ENCODE measurements around the gene PRDM5. TPM values are rescaled to one million over a fixed set of nuclear protein-coding genes. Genes with fewer than 3 reads are reported as not detected.
A peak's percentile ranks its signal among the peaks of the same experiment; 100 is the strongest.

The PRDM5 gene
- total and polyA plus RNA-seq, 4 donors = 4.4 to 26.0 (median 9.3) TPM

GRCh38 chr4:120920666-120921065 lies 1.9 kb downstream of the PRDM5 start:
- no peaks in the 10 kb centered on the region for H3K36me3 ChIP-seq (ENCODE audit: control insufficient read depth in 1 of 2, insufficient read depth in 2 of 2, low read length in 1 of 2)
- no peaks in the 10 kb centered on the region for H3K9me3 ChIP-seq (ENCODE audit: control insufficient read depth, low read length)
- DNase-seq (no peak), ATAC-seq (ENCODE audit: low FRiP score) (no peak)
- no peaks in the 10 kb centered on the region for H3K27me3 ChIP-seq (ENCODE audit: control insufficient read depth in 1 of 2, insufficient read depth in 2 of 2, low read length in 1 of 2)
- peaks cover 0 to 2% of the 10 kb centered on the region in 2 donors for H3K4me1 ChIP-seq (ENCODE audit: control insufficient read depth in 1 of 2, insufficient read depth in 2 of 2, low read length in 2 of 2)
- no peak overlapping the region for H3K27ac ChIP-seq (ENCODE audit: low read depth in 1 of 2, low read length in 2 of 2)
- 87 to 92% methylated on average over 2 of the region's 2 CpGs for WGBS, 2 donors
- intact Hi-C loops (cut with DNase I) = loop anchor here in 1 of 2 donors (5.0 kb wide), 1 partner anchor 848 kb away; no protein-coding TSS in a partner anchor
- H3K4me3 ChIP-seq (ENCODE audit: low read length in 2 of 2) = no peak overlapping the region

GRCh38 chr4:120919358-120919757 lies 3.2 kb downstream of the PRDM5 start:
- intact Hi-C loops (cut with DNase I) = no loop called here

DNA sequence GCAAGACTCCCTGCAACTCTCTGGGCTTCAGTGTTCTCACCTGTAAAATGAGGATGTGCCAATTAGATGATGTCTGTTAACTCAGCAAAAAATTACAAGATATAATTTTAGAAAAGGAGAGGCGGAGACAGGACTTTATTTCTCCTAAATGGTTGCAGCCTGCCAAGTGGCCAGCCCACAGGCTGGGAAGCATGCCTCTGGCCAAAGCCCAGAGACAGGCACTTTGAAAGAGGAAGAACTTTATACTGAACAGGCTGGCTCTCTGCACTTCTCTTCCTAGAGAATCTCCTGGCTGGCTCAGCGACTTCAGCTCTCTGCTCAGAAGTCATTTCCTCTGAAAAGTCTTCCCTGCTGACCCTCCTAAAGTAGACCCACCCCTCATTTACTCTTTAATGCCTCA lies 3.7 kb downstream of the PRDM5 start:
- H3K36me3 ChIP-seq (ENCODE audit: control insufficient read depth in 1 of 2, insufficient read depth in 2 of 2, low read length in 1 of 2) = no peaks in the 10 kb centered on the region
- no peaks in the 10 kb centered on the region for H3K27me3 ChIP-seq (ENCODE audit: control insufficient read depth in 1 of 2, insufficient read depth in 2 of 2, low read length in 1 of 2)
- no peak for ATAC-seq (ENCODE audit: low FRiP score)
- DNase-seq = peak; percentile 54 to 72
- no peak overlapping the region for H3K4me3 ChIP-seq (ENCODE audit: low read length in 2 of 2)
- no peak overlapping the region for H3K27ac ChIP-seq (ENCODE audit: low read depth in 1 of 2, low read length in 2 of 2)
- H3K9me3 ChIP-seq (ENCODE audit: control insufficient read depth, low read length) = no peaks in the 10 kb centered on the region
- intact Hi-C loops (cut with DNase I) = no loop called here
- H3K4me1 ChIP-seq (ENCODE audit: control insufficient read depth in 1 of 2, insufficient read depth in 2 of 2, low read length in 2 of 2) = peaks cover 0 to 2% of the 10 kb centered on the region in 2 donors
- 5 to 28% methylated on average over 2 of the region's 2 CpGs for WGBS, 2 donors

More at GRCh38 chr4:120919358-120919757, 3.2 kb downstream of the PRDM5 start:
- no peak for ATAC-seq (ENCODE audit: low FRiP score)
- no peak for DNase-seq
- Histone ChIP-seq H3K4me1 (ENCODE audit: control insufficient read depth in 1 of 2, insufficient read depth in 2 of 2, low read length in 2 of 2) (peaks cover 0 to 2% of the 10 kb centered on the region in 2 donors), H3K27me3 (ENCODE audit: control insufficient read depth in 1 of 2, insufficient read depth in 2 of 2, low read length in 1 of 2) (no peaks in the 10 kb centered on the region), H3K4me3 (ENCODE audit: low read length in 2 of 2) (no peak overlapping the region), H3K27ac (ENCODE audit: low read depth in 1 of 2, low read length in 2 of 2) (no peak overlapping the region), H3K36me3 (ENCODE audit: control insufficient read depth in 1 of 2, insufficient read depth in 2 of 2, low read length in 1 of 2) (no peaks in the 10 kb centered on the region), H3K9me3 (ENCODE audit: control insufficient read depth, low read length) (no peaks in the 10 kb centered on the region)
- 97 to 98% methylated on average over 1 of the region's 1 CpG for WGBS, 2 donors

DNA sequence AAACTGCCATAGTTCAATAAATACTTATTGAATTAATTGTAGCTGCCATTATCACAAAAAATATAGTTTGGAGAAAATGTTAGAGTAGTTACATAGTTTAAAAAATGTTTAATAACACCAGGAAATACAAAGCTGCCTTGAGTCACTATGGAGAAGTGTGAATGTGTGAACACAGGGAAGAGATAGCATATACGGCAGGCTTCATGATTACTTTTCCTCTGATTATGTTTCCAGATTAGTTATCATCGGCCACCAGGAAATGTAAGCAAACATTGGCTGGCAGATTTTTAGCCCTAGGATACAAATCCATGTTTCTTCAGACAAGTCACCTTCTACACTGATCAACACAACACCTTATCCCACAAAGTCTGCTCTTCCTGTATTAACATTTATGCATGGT lies 4.4 kb downstream of the PRDM5 start:
- ATAC-seq (ENCODE audit: low FRiP score) (no peak), DNase-seq (no peak)
- WGBS, 2 donors = 51 to 56% methylated on average over 2 of the region's 2 CpGs
- H3K27me3 ChIP-seq (ENCODE audit: control insufficient read depth in 1 of 2, insufficient read depth in 2 of 2, low read length in 1 of 2) = no peaks in the 10 kb centered on the region
- no peaks in the 10 kb centered on the region for H3K9me3 ChIP-seq (ENCODE audit: control insufficient read depth, low read length)
- no peak overlapping the region for H3K4me3 ChIP-seq (ENCODE audit: low read length in 2 of 2)
- H3K27ac ChIP-seq (ENCODE audit: low read depth in 1 of 2, low read length in 2 of 2) = no peak overlapping the region
- peaks cover 0 to 2% of the 10 kb centered on the region in 2 donors for H3K4me1 ChIP-seq (ENCODE audit: control insufficient read depth in 1 of 2, insufficient read depth in 2 of 2, low read length in 2 of 2)
- intact Hi-C loops (cut with DNase I) = no loop called here
- H3K36me3 ChIP-seq (ENCODE audit: control insufficient read depth in 1 of 2, insufficient read depth in 2 of 2, low read length in 1 of 2) = no peaks in the 10 kb centered on the region

DNA sequence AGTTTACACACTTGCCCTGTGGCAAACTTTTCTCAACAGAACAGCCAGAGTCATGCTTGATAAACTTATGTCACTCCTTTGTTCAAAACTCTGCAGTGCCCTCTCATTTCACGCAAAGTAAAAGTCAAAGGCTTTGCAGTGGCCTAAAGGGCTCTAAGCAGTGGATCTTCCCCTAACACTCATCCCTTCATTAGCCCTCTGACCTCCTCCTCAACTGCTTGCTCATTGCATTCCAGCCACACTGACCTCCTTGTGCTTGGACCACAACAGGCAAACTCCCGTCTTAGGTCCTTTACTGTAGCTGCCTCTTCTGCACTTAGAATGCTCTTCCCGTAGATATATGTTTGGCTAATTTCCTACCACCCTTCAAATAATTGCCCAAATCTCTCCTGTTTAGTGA lies 5.6 kb downstream of the PRDM5 start:
- H3K9me3 ChIP-seq (ENCODE audit: control insufficient read depth, low read length) = no peaks in the 10 kb centered on the region
- H3K4me3 ChIP-seq (ENCODE audit: low read length in 2 of 2) = no peak overlapping the region
- no peaks in the 10 kb centered on the region for H3K27me3 ChIP-seq (ENCODE audit: control insufficient read depth in 1 of 2, insufficient read depth in 2 of 2, low read length in 1 of 2)
- DNase-seq = no peak
- no peak overlapping the region for H3K27ac ChIP-seq (ENCODE audit: low read depth in 1 of 2, low read length in 2 of 2)
- ATAC-seq (ENCODE audit: low FRiP score) = no peak
- intact Hi-C loops (cut with DNase I) = no loop called here
- WGBS, 2 donors = 59 to 63% methylated on average over 3 of the region's 3 CpGs
- no peaks in the 10 kb centered on the region for H3K36me3 ChIP-seq (ENCODE audit: control insufficient read depth in 1 of 2, insufficient read depth in 2 of 2, low read length in 1 of 2)
- peaks cover 0 to 2% of the 10 kb centered on the region in 2 donors for H3K4me1 ChIP-seq (ENCODE audit: control insufficient read depth in 1 of 2, insufficient read depth in 2 of 2, low read length in 2 of 2)

- 89 to 96% methylated on average over 2 of the region's 2 CpGs for WGBS, 2 donors
- Histone ChIP-seq H3K9me3 (ENCODE audit: control insufficient read depth, low read length) (no peaks in the 10 kb centered on the region), H3K27me3 (ENCODE audit: control insufficient read depth in 1 of 2, insufficient read depth in 2 of 2, low read length in 1 of 2) (no peaks in the 10 kb centered on the region), H3K4me3 (ENCODE audit: low read length in 2 of 2) (no peak overlapping the region), H3K27ac (ENCODE audit: low read depth in 1 of 2, low read length in 2 of 2) (no peak overlapping the region), H3K4me1 (ENCODE audit: control insufficient read depth in 1 of 2, insufficient read depth in 2 of 2, low read length in 2 of 2) (peaks cover 0 to 1% of the 10 kb centered on the region in 2 donors), H3K36me3 (ENCODE audit: control insufficient read depth in 1 of 2, insufficient read depth in 2 of 2, low read length in 1 of 2) (no peaks in the 10 kb centered on the region)
- intact Hi-C loops (cut with DNase I) = no loop called here
- DNase-seq (no peak), ATAC-seq (ENCODE audit: low FRiP score) (no peak)
Measured at GRCh38 chr4:120915336-120915735, 7.2 kb downstream of the PRDM5 start.

- DNase-seq (no peak), ATAC-seq (ENCODE audit: low FRiP score) (no peak)
- Histone ChIP-seq H3K4me3 (ENCODE audit: low read length in 2 of 2) (no peak overlapping the region), H3K36me3 (ENCODE audit: control insufficient read depth in 1 of 2, insufficient read depth in 2 of 2, low read length in 1 of 2) (peaks cover 0 to 7% of the 10 kb centered on the region in 2 donors), H3K27ac (ENCODE audit: low read depth in 1 of 2, low read length in 2 of 2) (no peak overlapping the region), H3K4me1 (ENCODE audit: control insufficient read depth in 1 of 2, insufficient read depth in 2 of 2, low read length in 2 of 2) (peaks cover 0 to 1% of the 10 kb centered on the region in 2 donors), H3K27me3 (ENCODE audit: control insufficient read depth in 1 of 2, insufficient read depth in 2 of 2, low read length in 1 of 2) (no peaks in the 10 kb centered on the region), H3K9me3 (ENCODE audit: control insufficient read depth, low read length) (peaks cover 1% of the 10 kb centered on the region)
- intact Hi-C loops (cut with DNase I) = no loop called here
- WGBS, 2 donors = 97 to 100% methylated on average over 2 of the region's 2 CpGs
Measured at GRCh38 chr4:120903419-120903818, 19.1 kb downstream of the PRDM5 start.

GRCh38 chr4:120902925-120903324 lies 19.6 kb downstream of the PRDM5 start:
- intact Hi-C loops (cut with DNase I) = no loop called here
- no peak overlapping the region for H3K4me3 ChIP-seq (ENCODE audit: low read length in 2 of 2)
- H3K9me3 ChIP-seq (ENCODE audit: control insufficient read depth, low read length) = peaks cover 1% of the 10 kb centered on the region
- no peak for ATAC-seq (ENCODE audit: low FRiP score)
- H3K4me1 ChIP-seq (ENCODE audit: control insufficient read depth in 1 of 2, insufficient read depth in 2 of 2, low read length in 2 of 2) = peaks cover 0 to under 1% of the 10 kb centered on the region in 2 donors
- H3K27ac ChIP-seq (ENCODE audit: low read depth in 1 of 2, low read length in 2 of 2) = no peak overlapping the region
- H3K36me3 ChIP-seq (ENCODE audit: control insufficient read depth in 1 of 2, insufficient read depth in 2 of 2, low read length in 1 of 2) = peaks cover 0 to 7% of the 10 kb centered on the region in 2 donors
- DNase-seq = no peak
- H3K27me3 ChIP-seq (ENCODE audit: control insufficient read depth in 1 of 2, insufficient read depth in 2 of 2, low read length in 1 of 2) = no peaks in the 10 kb centered on the region

DNA sequence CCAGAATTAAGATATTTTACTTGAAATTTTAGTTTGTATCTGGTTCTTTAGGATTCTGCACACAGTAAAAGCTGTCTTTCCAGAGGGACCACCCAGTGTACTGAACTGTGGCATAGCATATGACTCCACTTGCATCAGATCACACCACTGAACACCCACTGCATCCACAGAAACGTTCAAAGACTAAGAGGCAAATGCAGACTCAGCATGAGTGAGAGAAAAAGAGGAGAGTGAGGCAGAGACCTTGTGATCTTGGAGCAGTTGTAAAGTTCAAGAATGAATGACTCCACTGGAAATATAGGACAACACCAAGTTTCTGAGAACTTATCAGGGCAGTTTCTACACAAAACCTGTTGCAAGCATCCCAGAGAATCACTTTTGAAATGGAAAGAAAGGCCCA lies 20.8 kb downstream of the PRDM5 start:
- 61 to 73% methylated on average over 1 of the region's 1 CpG for WGBS, 2 donors
- no peaks in the 10 kb centered on the region for H3K27me3 ChIP-seq (ENCODE audit: control insufficient read depth in 1 of 2, insufficient read depth in 2 of 2, low read length in 1 of 2)
- peaks cover 1% of the 10 kb centered on the region for H3K9me3 ChIP-seq (ENCODE audit: control insufficient read depth, low read length)
- intact Hi-C loops (cut with DNase I) = no loop called here
- H3K27ac ChIP-seq (ENCODE audit: low read depth in 1 of 2, low read length in 2 of 2) = no peak overlapping the region
- H3K36me3 ChIP-seq (ENCODE audit: control insufficient read depth in 1 of 2, insufficient read depth in 2 of 2, low read length in 1 of 2) = peaks cover 0 to 7% of the 10 kb centered on the region in 2 donors
- DNase-seq (no peak), ATAC-seq (ENCODE audit: low FRiP score) (no peak)
- no peak overlapping the region for H3K4me3 ChIP-seq (ENCODE audit: low read length in 2 of 2)
- no peaks in the 10 kb centered on the region for H3K4me1 ChIP-seq (ENCODE audit: control insufficient read depth in 1 of 2, insufficient read depth in 2 of 2, low read length in 2 of 2)
